Upper lobe of left lung (tissue), 4 donors: ENCODE results near the gene CSH2.

Experiments
- CTCF ChIP-seq, 6 experiments: fragments of 450-650 bp in 4 of 6; fragments of 200-600 bp in 2 of 6; sonication (generic) in 2 of 6; IDR thresholded peaks; one replicate each; pipeline ENCODE4 v1.5.1; 2016 to 2019; ENCODE audit warnings: antibody characterized with exemption in 6 of 6
- EP300 ChIP-seq, 4 donors: sonication (generic); formaldehyde crosslinking; IDR thresholded peaks; one replicate each; pipeline ENCODE4 v1.5.1; 2017; ENCODE audit warnings: antibody characterized with exemption in 4 of 4, control low read depth in 2 of 4

- no peak for TF ChIP-seq CTCF (IDR thresholded peaks at IDR 0.05)
- TF ChIP-seq EP300 (IDR thresholded peaks at IDR 0.05): no peak
Observed at GRCh38 chr17:63918305-63918704, 44.8 kb upstream of the CSH2 start.
